Left renal cortex interstitium (tissue), 4 donors: ENCODE data around the gene LSM10. TPM values are rescaled to one million over a fixed set of nuclear protein-coding genes. Genes with fewer than 3 reads are reported as not detected.

Experiments used
- DNase-seq, 4 donors: peaks; one replicate each; pipeline ENCODE4 v3.0.0-alpha.2; 2013; ENCODE audit warnings: low read depth in 4 of 4, low spot score in 2 of 4, missing footprints in 1 of 4
- polyA plus RNA-seq, 4 donors: library from polyadenylated mRNA; unstranded; fragments of 120-200 nt; gene quantifications; one replicate each; pipeline ENCODE4 v1.2.1, GENCODE V29; 2013; ENCODE audit not compliant: insufficient read length in 4 of 4

Gene LSM10
- 10 to 100 TPM; 24.3 to 32.2 (median 26.0) TPM for polyA plus RNA-seq

GRCh38 chr1:36397378-36398230 lies at the start of gene LSM10:
LSM10 (minus strand) TSS chr1:36397908; CDS start chr1:36394129, 3,779 bp downstream.
- DNase-seq = peak in 3 of 4 donors; percentile 83 to 95 (median 90)

- DNase-seq = no peak
Observed at GRCh38 chr1:36447450-36447849, 49.7 kb upstream of the LSM10 start.

- no peak for DNase-seq
Observed at GRCh38 chr1:36446746-36447145, 49.0 kb upstream of the LSM10 start.

GRCh38 chr1:36446271-36446670 lies 48.6 kb upstream of the LSM10 start:
- no peak for DNase-seq

GRCh38 chr1:36443297-36443696 lies 45.6 kb upstream of the LSM10 start:
- DNase-seq = no peak

GRCh38 chr1:36442337-36442736 lies 44.6 kb upstream of the LSM10 start:
- no peak for DNase-seq

- DNase-seq = no peak
Observed at GRCh38 chr1:36440646-36441045, 42.9 kb upstream of the LSM10 start.

GRCh38 chr1:36440044-36440443 lies 42.3 kb upstream of the LSM10 start:
- no peak for DNase-seq

- no peak for DNase-seq
Observed at GRCh38 chr1:36438715-36439114, 41.0 kb upstream of the LSM10 start.

GRCh38 chr1:36436821-36437220 lies 39.1 kb upstream of the LSM10 start:
- no peak for DNase-seq

- no peak for DNase-seq
Observed at GRCh38 chr1:36433102-36433501, 35.4 kb upstream of the LSM10 start.

GRCh38 chr1:36432616-36433015 lies 34.9 kb upstream of the LSM10 start:
- no peak for DNase-seq

GRCh38 chr1:36425791-36426190 lies 28.1 kb upstream of the LSM10 start:
- DNase-seq = no peak

- no peak for DNase-seq
Observed at GRCh38 chr1:36421649-36422048, 23.9 kb upstream of the LSM10 start.

- peak in 2 of 4 donors; percentile 61 to 74 for DNase-seq
Observed at GRCh38 chr1:36420836-36421317, 23.2 kb upstream of the LSM10 start.

GRCh38 chr1:36420409-36420808 lies 22.7 kb upstream of the LSM10 start:
- DNase-seq = no peak

- no peak for DNase-seq
Observed at GRCh38 chr1:36419569-36419968, 21.9 kb upstream of the LSM10 start.

- DNase-seq = no peak
Observed at GRCh38 chr1:36419140-36419539, 21.4 kb upstream of the LSM10 start.

- DNase-seq = no peak
Observed at GRCh38 chr1:36417931-36418330, 20.2 kb upstream of the LSM10 start.

GRCh38 chr1:36415661-36416326 lies 18.1 kb upstream of the LSM10 start:
- no peak for DNase-seq

- no peak for DNase-seq
Observed at GRCh38 chr1:36414384-36414783, 16.7 kb upstream of the LSM10 start.
